IMR-90 (cell line): ENCODE measurements around the gene DZIP3. TPM values are rescaled to one million over a fixed set of nuclear protein-coding genes. Genes with fewer than 3 reads are reported as not detected.

Experiments used
- ATAC-seq: fragments of 200-7000 bp; cut with Tn5 transposase; 2 replicates; pipeline ENCODE4 v1.9.1; 2020; ENCODE audit warnings: low read depth, mild to moderate bottlenecking, moderate library complexity
- BruUV-seq: library from RNA; stranded (reverse); fragments of 400-500 nt; replicated peaks from 2 replicates; lab custom pipeline; 2021; lab: Mats Ljungman, UMichigan
- CTCF ChIA-PET: fragments of 300-600 bp; formaldehyde crosslinking; extraction: SDS; loops from one replicate; lab custom pipeline; 2021; ENCODE audit warnings: antibody characterized with exemption; lab: Yijun Ruan, JAX
- POLR2A ChIA-PET: fragments of 300-600 bp; sonication (Branson Sonifier 250); formaldehyde crosslinking; loops from one replicate; lab custom pipeline; 2022; ENCODE audit warnings: antibody characterized with exemption; ENCODE audit not compliant: unreplicated experiment; lab: Charles Lee
- DNase-seq: peaks from one replicate; pipeline ENCODE4 v3.0.0; 2013
- H2AFZ ChIP-seq: replicated peaks from 2 replicates; pipeline ENCODE3; 2013; ENCODE audit warnings: low read length, mild to moderate bottlenecking; ENCODE audit not compliant: poor library complexity
- H2AK5ac ChIP-seq: 2 replicates; pipeline ENCODE4 v1.6.1; 2013; ENCODE audit warnings: low read depth, low read length, inconsistent platforms
- H2AK9ac ChIP-seq: replicated peaks from 2 replicates; pipeline ENCODE3; 2013; ENCODE audit warnings: mild to moderate bottlenecking, low read depth, low read length, moderate library complexity; ENCODE audit not compliant: poor library complexity
- H2BK120ac ChIP-seq: 2 replicates; pipeline ENCODE4 v1.6.1; 2013; ENCODE audit warnings: low read depth, low read length, inconsistent platforms
- H2BK15ac ChIP-seq: 3 replicates; pipeline ENCODE4 v1.6.1; 2013; ENCODE audit warnings: low read depth, low read length, inconsistent platforms
- H2BK20ac ChIP-seq: 2 replicates; pipeline ENCODE4 v1.6.1; 2013; ENCODE audit warnings: low read depth, mild to moderate bottlenecking, inconsistent platforms, low read length, moderate library complexity
- H2BK5ac ChIP-seq: 2 replicates; pipeline ENCODE4 v1.6.1; 2013; ENCODE audit warnings: mild to moderate bottlenecking, low read depth, low read length, inconsistent platforms; ENCODE audit not compliant: poor library complexity, severe bottlenecking
- H3K14ac ChIP-seq: replicated peaks from 2 replicates; pipeline ENCODE4 v1.6.1; 2013; ENCODE audit warnings: low read depth, low read length, inconsistent platforms
- H3K18ac ChIP-seq: 2 replicates; pipeline ENCODE4 v1.6.1; 2013; ENCODE audit warnings: low read depth, low read length, control low read depth
- H3K23ac ChIP-seq: 2 replicates; pipeline ENCODE4 v1.6.1; 2013; ENCODE audit warnings: low read depth, low read length, inconsistent platforms
- H3K27ac ChIP-seq: 2 replicates; pipeline ENCODE4 v1.5.1; 2013; ENCODE audit warnings: mild to moderate bottlenecking, control low read depth, low read length; ENCODE audit not compliant: insufficient read depth
- H3K27me3 ChIP-seq: 2 replicates; pipeline ENCODE4 v1.6.1; 2013; ENCODE audit warnings: low read length; ENCODE audit not compliant: control insufficient read depth, insufficient read depth
- H3K36me3 ChIP-seq: 2 replicates; pipeline ENCODE4 v1.6.1; 2013; ENCODE audit warnings: low read length, mixed read lengths; ENCODE audit not compliant: control insufficient read depth, insufficient read depth
- H3K4ac ChIP-seq: 2 replicates; pipeline ENCODE4 v1.6.1; 2013; ENCODE audit warnings: low read depth, low read length, inconsistent platforms
- H3K4me1 ChIP-seq: 2 replicates; pipeline ENCODE4 v1.6.1; 2013; ENCODE audit warnings: low read length, mixed read lengths; ENCODE audit not compliant: control insufficient read depth, insufficient read depth
- H3K4me2 ChIP-seq: 2 replicates; pipeline ENCODE4 v1.6.1; 2013; ENCODE audit warnings: low read depth, mild to moderate bottlenecking, control low read depth, low read length, moderate library complexity
- H3K4me3 ChIP-seq: 2 replicates; pipeline ENCODE4 v1.5.1; 2013; ENCODE audit warnings: low read depth, mild to moderate bottlenecking, control low read depth, low read length, moderate library complexity; ENCODE audit not compliant: insufficient read depth
- H3K56ac ChIP-seq: 2 replicates; pipeline ENCODE4 v1.6.1; 2013; ENCODE audit warnings: low read length, inconsistent platforms; ENCODE audit not compliant: insufficient read depth; ENCODE audit errors: extremely low read depth
- H3K79me1 ChIP-seq, 2 experiments: 2 replicates each; pipeline ENCODE4 v1.6.1; 2013; ENCODE audit warnings: low read length in 2 of 2, inconsistent platforms in 1 of 2, low read depth in 1 of 2
- H3K9ac ChIP-seq: 2 replicates; pipeline ENCODE4 v1.6.1; 2013; ENCODE audit warnings: low read depth, low read length, control low read depth
- H3K9me1 ChIP-seq: 2 replicates; pipeline ENCODE4 v1.6.1; 2013; ENCODE audit warnings: low read length, inconsistent platforms; ENCODE audit not compliant: insufficient read depth
- H3K9me3 ChIP-seq: 2 replicates; pipeline ENCODE4 v1.6.1; 2013; ENCODE audit warnings: low read length; ENCODE audit not compliant: control insufficient read depth, insufficient read depth
- H4K20me1 ChIP-seq: 2 replicates; pipeline ENCODE4 v1.6.1; 2013; ENCODE audit warnings: low read length, inconsistent platforms; ENCODE audit not compliant: insufficient read depth
- H4K5ac ChIP-seq: 2 replicates; pipeline ENCODE4 v1.6.1; 2013; ENCODE audit warnings: mild to moderate bottlenecking, low read depth, low read length, control low read depth
- H4K8ac ChIP-seq, 2 experiments: 2 replicates each; pipeline ENCODE4 v1.6.1; 2013; ENCODE audit warnings: low read depth in 2 of 2, low read length in 2 of 2, control low read depth in 1 of 2, inconsistent platforms in 1 of 2
- H4K91ac ChIP-seq: 2 replicates; pipeline ENCODE4 v1.6.1; 2013; ENCODE audit warnings: low read depth, low read length, inconsistent platforms; ENCODE audit not compliant: insufficient read depth
- BHLHE40 ChIP-seq: fragments of 150-350 bp; IDR thresholded peaks from 2 replicates; pipeline ENCODE4 v1.6.1; 2016; ENCODE audit warnings: mild to moderate bottlenecking, low read depth, low read length
- CEBPB ChIP-seq: IDR thresholded peaks from 2 replicates; pipeline ENCODE4 v1.6.1; 2012; ENCODE audit warnings: low read depth, low read length, improper control_type of control experiment
- CHD1 ChIP-seq: IDR thresholded peaks from 2 replicates; pipeline ENCODE4 v1.6.1; 2012; ENCODE audit warnings: low read depth, low read length, improper control_type of control experiment
- CTCF ChIP-seq: conservative IDR thresholded peaks from 2 replicates; pipeline ENCODE4 v1.5.1; 2012; ENCODE audit warnings: mild to moderate bottlenecking, low read depth, low read length, improper control_type of control experiment
- ELK1 ChIP-seq: fragments of 150-350 bp; IDR thresholded peaks from 2 replicates; pipeline ENCODE4 v1.6.1; 2016; ENCODE audit warnings: low read depth, mild to moderate bottlenecking, low read length, moderate library complexity, borderline replicate concordance
- FOS ChIP-seq: fragments of 150-350 bp; IDR thresholded peaks from 2 replicates; pipeline ENCODE4 v1.6.1; 2016; ENCODE audit warnings: low read depth, low read length
- MAFK ChIP-seq: IDR thresholded peaks from 2 replicates; pipeline ENCODE4 v1.6.1; 2012; ENCODE audit warnings: low read depth, low read length, improper control_type of control experiment
- MAZ ChIP-seq: IDR thresholded peaks from 2 replicates; pipeline ENCODE4 v1.6.1; 2012; ENCODE audit warnings: low read depth, mild to moderate bottlenecking, low read length, improper control_type of control experiment, moderate library complexity, borderline replicate concordance
- MXI1 ChIP-seq: IDR thresholded peaks from 2 replicates; pipeline ENCODE4 v1.6.1; 2012; ENCODE audit warnings: low read depth, mild to moderate bottlenecking, low read length, moderate library complexity, borderline replicate concordance
- NFE2L2 ChIP-seq: fragments of 150-350 bp; IDR thresholded peaks from 2 replicates; pipeline ENCODE4 v1.6.1; 2016; ENCODE audit warnings: low read depth, mild to moderate bottlenecking, low read length
- POLR2A ChIP-seq: IDR thresholded peaks from 2 replicates; pipeline ENCODE4 v1.6.1; 2012; ENCODE audit warnings: mild to moderate bottlenecking, low read depth, low read length
- RAD21 ChIP-seq: IDR thresholded peaks from 2 replicates; pipeline ENCODE4 v1.6.1; 2012; ENCODE audit warnings: low read length, improper control_type of control experiment
- RCOR1 ChIP-seq: IDR thresholded peaks from 2 replicates; pipeline ENCODE4 v1.6.1; 2012; ENCODE audit warnings: mild to moderate bottlenecking, low read length, improper control_type of control experiment; ENCODE audit not compliant: insufficient replicate concordance
- RFX5 ChIP-seq: IDR thresholded peaks from 2 replicates; pipeline ENCODE4 v1.8.0; 2012; ENCODE audit warnings: low read depth, mild to moderate bottlenecking, low read length, moderate library complexity
- SMC3 ChIP-seq: fragments of 150-350 bp; IDR thresholded peaks from 2 replicates; pipeline ENCODE4 v1.6.1; 2016; ENCODE audit warnings: low read depth, mild to moderate bottlenecking, antibody characterized with exemption, low read length, moderate library complexity
- USF2 ChIP-seq: fragments of 150-350 bp; IDR thresholded peaks from 2 replicates; pipeline ENCODE4 v1.6.1; 2017; ENCODE audit warnings: mild to moderate bottlenecking, antibody characterized with exemption, low read length, low read depth
- WGBS, 2 experiments: methylation state at CpG; one replicate each; pipeline versions ENCODE4 v1.1.5 to v1.1.7; 2013; ENCODE audit warnings: missing lambda C conversion rate in 2 of 2; ENCODE audit not compliant: insufficient read length in 1 of 2; ENCODE audit errors: extremely low coverage in 2 of 2; 5-methylcytosine and 5-hydroxymethylcytosine counted together
- dilution Hi-C: fragments of 300-500 bp; cut with HindIII; formaldehyde crosslinking; loops from one replicate; pipeline ENCODE4 v1.14.3; 2018; ENCODE audit warnings: low sequenced_read_pairs; ENCODE audit not compliant: unreplicated experiment
- in situ Hi-C: fragments of 300-500 bp; cut with MboI; formaldehyde crosslinking; loops from 3 replicates; pipeline ENCODE4 v1.14.3; 2019; ENCODE audit warnings: low sequenced_read_pairs, inconsistent platforms, mixed read lengths
- intact Hi-C: fragments of 100-400 bp; cut with micrococcal nuclease; formaldehyde crosslinking; loops from 2 replicates; pipeline ENCODE4 v1.10.0; 2022
- polyA plus RNA-seq, 3 experiments: library from polyadenylated mRNA; depleted of rRNA; stranded (reverse); fragments of >200 nt; gene quantifications; 2 replicates each; pipeline ENCODE4 v1.2.3, GENCODE V29; 2012; ENCODE audit warnings: low replicate concordance in 1 of 3
- total RNA-seq: library from RNA; depleted of rRNA; stranded (reverse); fragments of >200 nt; gene quantifications from 2 replicates; pipeline ENCODE4 v1.2.3, GENCODE V29; 2012

DZIP3 gene
- total and polyA plus RNA-seq, 2 of the 4 experiments (the other 2 are of a cell fraction) = 7.0 to 9.9 TPM

GRCh38 chr3:108722724-108723123, 133.2 kb downstream of the DZIP3 start:
- Histone ChIP-seq H3K9me1 (no peaks in the 10 kb centered on the region), H2AFZ (no peak overlapping the region), H3K4me3 (no peak overlapping the region), H3K4ac (no peak overlapping the region), H2AK9ac (no peak overlapping the region), H3K36me3 (no peaks in the 10 kb centered on the region), H3K9ac (no peak overlapping the region), H3K4me1 (no peaks in the 10 kb centered on the region), H3K56ac (no peak overlapping the region), H3K27ac (no peak overlapping the region), H3K79me1 (no peaks in the 10 kb centered on the region), H2BK15ac (no peak overlapping the region), H3K14ac (no peak overlapping the region), H3K9me3 (no peaks in the 10 kb centered on the region), H4K91ac (no peak overlapping the region), H3K18ac (no peak overlapping the region), H4K5ac (no peak overlapping the region), H2AK5ac (no peak overlapping the region), H4K20me1 (no peaks in the 10 kb centered on the region), H2BK120ac (no peak overlapping the region), H3K4me2 (no peak overlapping the region), H3K23ac (no peak overlapping the region), H3K27me3 (no peaks in the 10 kb centered on the region), H2BK5ac (no peak overlapping the region), H4K8ac (no peak overlapping the region), H2BK20ac (no peak overlapping the region)
- TF ChIP-seq CTCF = no peak
- TF ChIP-seq NFE2L2 = no peak
- TF ChIP-seq USF2 = no peak
- TF ChIP-seq RAD21 = no peak
- TF ChIP-seq MAZ = no peak
- no peak for TF ChIP-seq CEBPB
- TF ChIP-seq SMC3 = no peak
- TF ChIP-seq MXI1 = no peak
- no peak for TF ChIP-seq CHD1
- TF ChIP-seq ELK1 = no peak
- TF ChIP-seq FOS = no peak
- TF ChIP-seq POLR2A = no peak
- no peak for TF ChIP-seq BHLHE40
- no peak for TF ChIP-seq MAFK
- no peak for TF ChIP-seq RCOR1
- TF ChIP-seq RFX5 = no peak
- BruUV-seq = no TSS peak
- intact Hi-C loops (no loop called here), in situ Hi-C loops (no loop called here), dilution Hi-C loops (no loop called here)
- DNase-seq (no peak), ATAC-seq (no peak)
- POLR2A ChIA-PET = no interaction called here
- 57% methylated on average over 1 of the region's 1 CpG; no CpG with 5 or more reads in 1 of the 2 experiments for WGBS, 2 experiments
- CTCF ChIA-PET = no interaction called here
